ENCODE measurements around the gene GSPT1. TPM values are rescaled to one million over a fixed set of nuclear protein-coding genes. Genes with fewer than 3 reads are reported as not detected.
A peak's percentile ranks its signal among the peaks of the same experiment; 100 is the strongest.
"Not testable (repeated sequence)": the region's sequence is repeated elsewhere in the genome, so short reads cannot be mapped to it uniquely, and the experiment has no call there.

GSPT1 gene
- 10 to 100 TPM; 70.2 to 88.7 TPM for total RNA-seq

GRCh38 chr16:11915644-11916523 lies at the start of gene GSPT1:
TSS of gene GSPT1 (minus strand) at chr16:11915956. CDS start at chr16:11915720, 236 bp downstream.
- Histone ChIP-seq H3K27ac (peak within 1 kb of the TSS; percentile 90 to 97), H3K9me3 (no peaks in the 10 kb centered on the region), H3K36me3 (no peaks in the 10 kb centered on the region), H3K4me1 (replicated peaks) (peaks cover 2% of the 10 kb centered on the region), H3K4me3 (peak within 1 kb of the TSS; percentile 90 to 94), H3K27me3 (replicated peaks; ENCODE audit: insufficient read depth) (no peaks in the 10 kb centered on the region)
- DNase-seq (ENCODE audit: low spot score): peak; percentile 98
- TF ChIP-seq, protein P1, sequence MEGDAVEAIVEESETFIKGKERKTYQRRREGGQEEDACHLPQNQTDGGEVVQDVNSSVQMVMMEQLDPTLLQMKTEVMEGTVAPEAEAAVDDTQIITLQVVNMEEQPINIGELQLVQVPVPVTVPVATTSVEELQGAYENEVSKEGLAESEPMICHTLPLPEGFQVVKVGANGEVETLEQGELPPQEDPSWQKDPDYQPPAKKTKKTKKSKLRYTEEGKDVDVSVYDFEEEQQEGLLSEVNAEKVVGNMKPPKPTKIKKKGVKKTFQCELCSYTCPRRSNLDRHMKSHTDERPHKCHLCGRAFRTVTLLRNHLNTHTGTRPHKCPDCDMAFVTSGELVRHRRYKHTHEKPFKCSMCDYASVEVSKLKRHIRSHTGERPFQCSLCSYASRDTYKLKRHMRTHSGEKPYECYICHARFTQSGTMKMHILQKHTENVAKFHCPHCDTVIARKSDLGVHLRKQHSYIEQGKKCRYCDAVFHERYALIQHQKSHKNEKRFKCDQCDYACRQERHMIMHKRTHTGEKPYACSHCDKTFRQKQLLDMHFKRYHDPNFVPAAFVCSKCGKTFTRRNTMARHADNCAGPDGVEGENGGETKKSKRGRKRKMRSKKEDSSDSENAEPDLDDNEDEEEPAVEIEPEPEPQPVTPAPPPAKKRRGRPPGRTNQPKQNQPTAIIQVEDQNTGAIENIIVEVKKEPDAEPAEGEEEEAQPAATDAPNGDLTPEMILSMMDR (IDR thresholded peaks at IDR 0.05): peak in 2 of 4 experiments; percentile 60 to 67
- TF ChIP-seq POLR2AphosphoS5 (IDR thresholded peaks at IDR 0.05): peak; percentile 97
- peak; percentile 93 for TF ChIP-seq POLR2A (IDR thresholded peaks at IDR 0.05)
- under 1% methylated on average over 84 of the region's 84 CpGs for WGBS
- intact Hi-C loops (cut with DNase I): loop anchor here (5.0 to 10.0 kb wide), 4 partner anchors 64 to 1171 kb away; partner anchors contain the start of genes CLEC16A, DEXI, NUBP1 and RSL1D1

GRCh38 chr16:11964761-11965551 lies 49.2 kb upstream of the GSPT1 start, which contains the start of gene TNFRSF17:
TSS of gene TNFRSF17 (plus strand) at chr16:11965210. CDS start at chr16:11965325, 115 bp downstream.
- Histone ChIP-seq H3K4me3 (no peak within 1 kb of the TSS), H3K9me3 (no peaks in the 10 kb centered on the region), H3K36me3 (no peaks in the 10 kb centered on the region), H3K27me3 (replicated peaks; ENCODE audit: insufficient read depth) (no peaks in the 10 kb centered on the region), H3K4me1 (replicated peaks) (peaks cover 3% of the 10 kb centered on the region), H3K27ac (no peak within 1 kb of the TSS)
- DNase-seq (ENCODE audit: low spot score): no peak
- 19% methylated on average over 9 of the region's 9 CpGs for WGBS
- intact Hi-C loops (cut with DNase I): no loop called here
- TF ChIP-seq POLR2A (IDR thresholded peaks at IDR 0.05): no peak
- peak; percentile 31 for TF ChIP-seq POLR2AphosphoS5 (IDR thresholded peaks at IDR 0.05)

GRCh38 chr16:11963706-11964105 lies 48.0 kb upstream of the GSPT1 start:
- no peaks in the 10 kb centered on the region for H3K27me3 ChIP-seq (replicated peaks; ENCODE audit: insufficient read depth)
- no peaks in the 10 kb centered on the region for H3K9me3 ChIP-seq
- TF ChIP-seq POLR2A (IDR thresholded peaks at IDR 0.05): no peak
- TF ChIP-seq, protein P1 (IDR thresholded peaks at IDR 0.05): no peak
- no peak overlapping the region for H3K27ac ChIP-seq
- peaks cover 3% of the 10 kb centered on the region for H3K4me1 ChIP-seq (replicated peaks)
- intact Hi-C loops (cut with DNase I): no loop called here
- no peaks in the 10 kb centered on the region for H3K36me3 ChIP-seq
- no peak for DNase-seq (ENCODE audit: low spot score)
- H3K4me3 ChIP-seq: no peak overlapping the region
- 69% methylated on average over 6 of the region's 6 CpGs for WGBS

- H3K36me3 ChIP-seq; H3K9me3 ChIP-seq; intact Hi-C loops (cut with DNase I); H3K27me3 ChIP-seq (replicated peaks; ENCODE audit: insufficient read depth); H3K4me3 ChIP-seq; DNase-seq (ENCODE audit: low spot score); H3K4me1 ChIP-seq (replicated peaks); H3K27ac ChIP-seq: not testable (repeated sequence)
- WGBS: 93% methylated on average over 11 of the region's 11 CpGs
Measured at GRCh38 chr16:11962978-11963377, 47.2 kb upstream of the GSPT1 start.

DNA sequence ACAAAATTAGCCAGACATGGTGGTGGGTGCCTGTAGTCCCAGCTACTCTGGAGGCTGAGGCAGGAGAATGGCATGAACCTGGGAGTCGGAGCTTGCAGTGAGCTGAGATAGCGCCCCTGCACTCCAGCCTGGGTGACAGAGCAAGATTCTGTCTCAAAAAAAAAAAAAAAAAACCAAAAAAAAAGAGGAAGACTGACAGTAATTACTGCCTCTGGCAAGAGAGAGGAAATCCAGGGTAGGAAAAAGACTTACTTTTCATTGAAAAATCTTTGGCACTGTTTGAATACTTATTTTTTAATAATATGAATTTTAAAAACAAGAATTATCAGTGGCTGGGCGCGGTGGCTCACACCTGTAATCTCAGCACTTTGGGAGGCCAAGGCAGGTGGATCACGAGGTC lies 46.7 kb upstream of the GSPT1 start:
- H3K27ac ChIP-seq; H3K9me3 ChIP-seq; H3K27me3 ChIP-seq (replicated peaks; ENCODE audit: insufficient read depth); H3K4me3 ChIP-seq; H3K36me3 ChIP-seq; intact Hi-C loops (cut with DNase I); H3K4me1 ChIP-seq (replicated peaks); DNase-seq (ENCODE audit: low spot score): not testable (repeated sequence)
- 81% methylated on average over 5 of the region's 5 CpGs for WGBS

Data from prostate gland (tissue), 2 donors.